Astrocyte (in vitro differentiated cells and primary cell): ENCODE data around the gene NRSN2. TPM values are rescaled to one million over a fixed set of nuclear protein-coding genes. Genes with fewer than 3 reads are reported as not detected.

Experiments
- DNase-seq: peaks from one replicate; pipeline ENCODE4 v3.0.0-alpha.2; 2010; ENCODE audit warnings: low read depth
- FAIRE-seq: peaks from 2 replicates; lab custom pipeline; 2011; peaks lifted over from hg19 to GRCh38; lab: Jason Lieb, UNC
- H2AFZ ChIP-seq: 2 replicates; pipeline ENCODE4 v1.6.0; 2012; ENCODE audit warnings: low read depth, low read length, inconsistent platforms
- H3K27ac ChIP-seq: 2 replicates; pipeline ENCODE4 v1.5.1; 2011; ENCODE audit warnings: low read depth, low read length, inconsistent platforms
- H3K27me3 ChIP-seq: 2 replicates; pipeline ENCODE4 v1.6.0; 2011; ENCODE audit warnings: low read length, inconsistent platforms; ENCODE audit not compliant: insufficient read depth
- H3K36me3 ChIP-seq: 2 replicates; pipeline ENCODE4 v1.5.1; 2011; ENCODE audit warnings: low read length, inconsistent platforms; ENCODE audit not compliant: insufficient read depth
- H3K4me1 ChIP-seq: 2 replicates; pipeline ENCODE4 v1.5.1; 2011; ENCODE audit warnings: low read length, inconsistent platforms; ENCODE audit not compliant: insufficient read depth
- H3K4me2 ChIP-seq: 2 replicates; pipeline ENCODE4 v1.6.0; 2012; ENCODE audit warnings: low read length, inconsistent platforms
- H3K4me3 ChIP-seq: 2 replicates; pipeline ENCODE4 v1.5.1; 2011; ENCODE audit warnings: low read depth, mild to moderate bottlenecking, low read length, inconsistent platforms; ENCODE audit not compliant: insufficient read depth
- H3K79me2 ChIP-seq: 2 replicates; pipeline ENCODE4 v1.6.0; 2012; ENCODE audit warnings: mild to moderate bottlenecking, low read length, inconsistent platforms; ENCODE audit not compliant: insufficient read depth
- H3K9ac ChIP-seq: 2 replicates; pipeline ENCODE4 v1.6.0; 2012; ENCODE audit warnings: mild to moderate bottlenecking, low read length, inconsistent platforms
- H3K9me3 ChIP-seq: 2 replicates; pipeline ENCODE4 v1.5.1; 2012; ENCODE audit warnings: low read depth, mild to moderate bottlenecking, low read length, inconsistent platforms; ENCODE audit not compliant: insufficient read depth
- H4K20me1 ChIP-seq: 2 replicates; pipeline ENCODE4 v1.6.0; 2012; ENCODE audit warnings: low read length, inconsistent platforms; ENCODE audit not compliant: insufficient read depth
- H3K27ac Mint-ChIP-seq: one replicate; pipeline ENCODE4 v1.8.0; 2021; ENCODE audit warnings: mild to moderate bottlenecking, mixed read lengths; ENCODE audit not compliant: unreplicated experiment
- H3K27me3 Mint-ChIP-seq: one replicate; pipeline ENCODE4 v1.8.0; 2021; ENCODE audit warnings: low read depth, mixed read lengths; ENCODE audit not compliant: unreplicated experiment
- H3K36me3 Mint-ChIP-seq: one replicate; pipeline ENCODE4 v1.8.0; 2021; ENCODE audit warnings: low read depth, mixed read lengths; ENCODE audit not compliant: unreplicated experiment
- H3K4me1 Mint-ChIP-seq: one replicate; pipeline ENCODE4 v1.8.0; 2021; ENCODE audit warnings: low read depth, mixed read lengths; ENCODE audit not compliant: unreplicated experiment
- H3K4me3 Mint-ChIP-seq: one replicate; pipeline ENCODE4 v1.8.0; 2021; ENCODE audit warnings: mild to moderate bottlenecking, moderate library complexity, mixed read lengths; ENCODE audit not compliant: unreplicated experiment
- H3K9me3 Mint-ChIP-seq: one replicate; pipeline ENCODE4 v1.8.0; 2021; ENCODE audit warnings: mild to moderate bottlenecking, mixed read lengths; ENCODE audit not compliant: unreplicated experiment
- CTCF ChIP-seq: IDR thresholded peaks from 2 replicates; pipeline ENCODE4 v1.5.1; 2011; ENCODE audit warnings: low read depth, mild to moderate bottlenecking, inconsistent platforms, low read length, moderate library complexity; ENCODE audit not compliant: insufficient read depth
- EZH2 ChIP-seq: IDR thresholded peaks from 2 replicates; pipeline ENCODE4 v1.6.1; 2012; ENCODE audit warnings: mild to moderate bottlenecking, low read length, inconsistent platforms; ENCODE audit not compliant: insufficient read depth
- total RNA-seq: library from RNA; stranded (reverse); gene quantifications from 2 replicates; pipeline ENCODE4 v1.2.1, GENCODE V29; 2021

NRSN2 gene
- total RNA-seq, 1 donor from 2014 or later, result 57.8 TPM

GRCh38 chr20:309841-310644, 36.9 kb upstream of the NRSN2 start:
- Mint-ChIP-seq H3K9me3 (no peaks in the 10 kb centered on the region), H3K36me3 (no peaks in the 10 kb centered on the region), H3K27me3 (no peaks in the 10 kb centered on the region), H3K4me3 (peak overlapping the region; percentile 84), H3K4me1 (peaks cover 9% of the 10 kb centered on the region), H3K27ac (peak overlapping the region; percentile 95)
- Histone ChIP-seq H3K79me2 (no peaks in the 10 kb centered on the region), H3K27me3 (no peaks in the 10 kb centered on the region), H3K9me3 (no peaks in the 10 kb centered on the region), H3K4me3 (peak overlapping the region; percentile 59), H3K27ac (peak overlapping the region; percentile 96), H3K4me2 (peak overlapping the region; percentile 93), H3K36me3 (no peaks in the 10 kb centered on the region), H4K20me1 (no peaks in the 10 kb centered on the region), H3K4me1 (peaks cover 21% of the 10 kb centered on the region), H3K9ac (peak overlapping the region; percentile 88), H2AFZ (peak overlapping the region; percentile 80)
- TF ChIP-seq CTCF, result no peak
- TF ChIP-seq EZH2, result no peak
- FAIRE-seq (peak; percentile 82), DNase-seq (peak; percentile 98)

- Mint-ChIP-seq H3K4me3 (peak overlapping the region; percentile 84), H3K27me3 (no peaks in the 10 kb centered on the region), H3K36me3 (no peaks in the 10 kb centered on the region), H3K27ac (peak overlapping the region; percentile 95), H3K4me1 (peaks cover 9% of the 10 kb centered on the region), H3K9me3 (no peaks in the 10 kb centered on the region)
- Histone ChIP-seq H3K4me2 (peak overlapping the region; percentile 93), H3K4me3 (no peak overlapping the region), H3K9me3 (no peaks in the 10 kb centered on the region), H3K36me3 (no peaks in the 10 kb centered on the region), H3K27me3 (no peaks in the 10 kb centered on the region), H2AFZ (no peak overlapping the region), H3K27ac (peak overlapping the region; percentile 96), H3K79me2 (no peaks in the 10 kb centered on the region), H3K4me1 (peaks cover 21% of the 10 kb centered on the region), H4K20me1 (no peaks in the 10 kb centered on the region), H3K9ac (no peak overlapping the region)
- DNase-seq (no peak), FAIRE-seq (no peak)
- no peak for TF ChIP-seq EZH2
- no peak for TF ChIP-seq CTCF
These were observed 36.3 kb upstream of the NRSN2 start for GRCh38 chr20:310645-311044.

- H3K9me3 ChIP-seq, result no peaks in the 10 kb centered on the region
- no peak for TF ChIP-seq EZH2
- TF ChIP-seq CTCF, result no peak
- H3K36me3 ChIP-seq, result no peaks in the 10 kb centered on the region
- H3K4me2 ChIP-seq, result no peak overlapping the region
- Mint-ChIP-seq H3K36me3 (no peaks in the 10 kb centered on the region), H3K4me3 (no peak overlapping the region), H3K27me3 (no peaks in the 10 kb centered on the region), H3K9me3 (no peaks in the 10 kb centered on the region), H3K27ac (no peak overlapping the region), H3K4me1 (peaks cover 9% of the 10 kb centered on the region)
- no peak overlapping the region for H3K4me3 ChIP-seq
- peaks cover 21% of the 10 kb centered on the region for H3K4me1 ChIP-seq
- FAIRE-seq, result no peak
- no peak overlapping the region for H2AFZ ChIP-seq
- DNase-seq, result no peak
- no peak overlapping the region for H3K27ac ChIP-seq
- no peaks in the 10 kb centered on the region for H3K79me2 ChIP-seq
- no peaks in the 10 kb centered on the region for H4K20me1 ChIP-seq
- no peaks in the 10 kb centered on the region for H3K27me3 ChIP-seq
- H3K9ac ChIP-seq, result no peak overlapping the region
These were observed 35.3 kb upstream of the NRSN2 start for GRCh38 chr20:311609-312008.
